ENCODE data around the gene LYG1. TPM values are rescaled to one million over a fixed set of nuclear protein-coding genes. Genes with fewer than 3 reads are reported as not detected.

LYG1 gene
- total and polyA plus RNA-seq, 2 of the 8 experiments (the other 6 are each of a cell fraction or from before 2014, with no cell fraction given): 0.68 to 0.86 TPM

- no peak overlapping the region for H2AFZ ChIP-seq (ENCODE audit: low read length)
- H4K20me1 ChIP-seq (replicated peaks in 1 of 2; ENCODE audit: control insufficient read depth in 1 of 2, insufficient read depth in 2 of 2, low read length in 2 of 2): peaks cover 9% of the 10 kb centered on the region in 2 experiments
- no peak overlapping the region for H3K4me3 ChIP-seq (ENCODE audit: extremely low read depth in 1 of 4, insufficient read depth in 2 of 4, low read depth in 3 of 4, low read length in 4 of 4)
- H3K23ac ChIP-seq (ENCODE audit: insufficient read length): no peak overlapping the region
- no peaks in the 10 kb centered on the region; the same call in 1 of the 2 replicates for H3K23me2 ChIP-seq (ENCODE audit: low read depth, low read length)
- no peak overlapping the region for H3K4ac ChIP-seq (replicated peaks; ENCODE audit: insufficient read length, low read depth, low read length)
- no peaks in the 10 kb centered on the region for H3K27me3 ChIP-seq (replicated peaks in 1 of 4; ENCODE audit: control insufficient read depth in 3 of 4, extremely low read depth in 1 of 4, insufficient read depth in 3 of 4, low read length in 3 of 4)
- H3K79me1 ChIP-seq (ENCODE audit: low read depth, low read length): peaks cover 2% of the 10 kb centered on the region; the same call in 1 of the 2 replicates
- no peak overlapping the region for H4K5ac ChIP-seq (ENCODE audit: insufficient read length, low read depth, low read length)
- no peak overlapping the region for H3K27ac ChIP-seq (ENCODE audit: low read depth, low read length)
- no peak overlapping the region for H2BK120ac ChIP-seq (replicated peaks; ENCODE audit: low read depth, low read length)
- no peak overlapping the region for H2BK5ac ChIP-seq (ENCODE audit: low read depth, low read length)
- no peak overlapping the region for H2AK5ac ChIP-seq (ENCODE audit: low read depth, low read length)
- no peak for DNase-seq (ENCODE audit: low read depth in 1 of 2, low spot score in 2 of 2)
- ChIA-PET CTCF (ENCODE audit: partially characterized antibody) (interaction anchor here (1.1 kb wide), 1 partner anchor 8 kb away, joined by 3 read pairs; no protein-coding TSS in a partner anchor), POLR2A (ENCODE audit: partially characterized antibody) (interaction anchor here (0.7 to 1.2 kb wide), 2 partner anchors 11 to 57 kb away, joined by 3 read pairs; partner anchors contain the start of gene TXNDC9)
- no peaks in the 10 kb centered on the region for H3K36me3 ChIP-seq (ENCODE audit: control insufficient read depth in 2 of 4, insufficient read depth in 4 of 4, low read length in 3 of 4)
- no peak overlapping the region for H3K14ac ChIP-seq (ENCODE audit: insufficient read length)
- peaks cover 32 to 99% of the 10 kb centered on the region in 2 experiments for H3K79me2 ChIP-seq (ENCODE audit: control insufficient read depth in 1 of 2, insufficient read depth in 2 of 2, low read length in 2 of 2)
- no peak overlapping the region for H2BK12ac ChIP-seq (ENCODE audit: low read depth, low read length)
- TF ChIP-seq GABPA (IDR thresholded peaks at IDR 0.05; ENCODE audit: borderline replicate concordance, insufficient read depth, low read length) (no peak), EGR1 (IDR thresholded peaks at IDR 0.05; ENCODE audit: borderline replicate concordance, low read depth, low read length) (no peak), HDAC2 (IDR thresholded peaks at IDR 0.05; ENCODE audit: borderline replicate concordance in 1 of 2, low read depth in 2 of 2, low read length in 2 of 2) (no peak)
- no peak overlapping the region for H4K91ac ChIP-seq (replicated peaks; ENCODE audit: insufficient read length, low read length)
- H3K9ac ChIP-seq (replicated peaks in 1 of 4; ENCODE audit: extremely low read depth in 1 of 4, low read depth in 3 of 4, low read length in 3 of 4): no peak overlapping the region
- H3K4me2 ChIP-seq (ENCODE audit: insufficient read depth in 1 of 2, low read depth in 2 of 2, low read length in 2 of 2): no peak overlapping the region
- no peaks in the 10 kb centered on the region for H3K4me1 ChIP-seq (replicated peaks in 1 of 4; ENCODE audit: control insufficient read depth in 3 of 4, insufficient read depth in 4 of 4, low read length in 3 of 4)
- no peaks in the 10 kb centered on the region for H3K9me3 ChIP-seq (ENCODE audit: insufficient read depth in 2 of 2, low read depth in 1 of 2, low read length in 1 of 2)
- H3K56ac ChIP-seq (replicated peaks; ENCODE audit: insufficient read length, low read depth, low read length): no peak overlapping the region
- no peak overlapping the region for H3K18ac ChIP-seq (ENCODE audit: extremely low read depth, low read length)
- no peak overlapping the region for H2BK20ac ChIP-seq (ENCODE audit: low read length)
- H4K8ac ChIP-seq (ENCODE audit: extremely low read depth, insufficient read depth, low read length): no peak overlapping the region
- no peak overlapping the region for H2BK15ac ChIP-seq (ENCODE audit: low read length)
- no peak for FAIRE-seq
Measured at GRCh38 chr2:99346218-99346617, 45.2 kb upstream of the LYG1 start.

Data from H1 (cell line).